OCI-LY7 (cell line): Measurements from ENCODE around the gene GGT6. TPM values are rescaled to one million over a fixed set of nuclear protein-coding genes. Genes with fewer than 3 reads are reported as not detected.

ENCODE experiments used
- BruUV-seq: library from RNA; stranded (reverse); fragments of 400-500 nt; replicated peaks from 2 replicates; lab custom pipeline; 2021; lab: Mats Ljungman, UMichigan
- CTCF ChIA-PET: fragments of 300-600 bp; sonication (Branson Sonifier 250); formaldehyde crosslinking; loops from one replicate; lab custom pipeline; 2022; ENCODE audit warnings: antibody characterized with exemption; ENCODE audit not compliant: unreplicated experiment; lab: Charles Lee
- POLR2A ChIA-PET: fragments of 300-600 bp; sonication (Branson Sonifier 250); formaldehyde crosslinking; loops from one replicate; lab custom pipeline; 2022; ENCODE audit warnings: antibody characterized with exemption; lab: Charles Lee
- DNase-seq: peaks from one replicate; pipeline ENCODE4 v3.0.0-alpha.2; 2015; ENCODE audit warnings: low spot score
- H2AFZ ChIP-seq: fragments of 200-600 bp; sonication (generic), shearing (Covaris generic); 2 replicates; pipeline ENCODE4 v1.6.1; 2014; ENCODE audit warnings: mild to moderate bottlenecking, antibody characterized with exemption, low read length, moderate library complexity
- H3K27ac ChIP-seq: fragments of 200-600 bp; sonication (generic); 2 replicates; pipeline ENCODE4 v1.5.1; 2014; ENCODE audit warnings: mixed run types, low read depth, mild to moderate bottlenecking, moderate library complexity, low read length, inconsistent platforms; ENCODE audit not compliant: poor library complexity, severe bottlenecking
- H3K36me3 ChIP-seq: fragments of 200-600 bp; sonication (generic); 2 replicates; pipeline ENCODE4 v1.6.1; 2014; ENCODE audit warnings: mild to moderate bottlenecking, antibody characterized with exemption, low read length, moderate library complexity, mixed read lengths; ENCODE audit not compliant: insufficient read depth
- H3K4me1 ChIP-seq: fragments of 200-600 bp; sonication (generic); 2 replicates; pipeline ENCODE4 v1.5.1; 2014; ENCODE audit warnings: mild to moderate bottlenecking, low read length; ENCODE audit not compliant: insufficient read depth, poor library complexity, severe bottlenecking
- H3K4me2 ChIP-seq: fragments of 200-600 bp; sonication (generic); 2 replicates; pipeline ENCODE4 v1.6.1; 2014; ENCODE audit warnings: mild to moderate bottlenecking, low read length
- H3K4me3 ChIP-seq: fragments of 200-600 bp; sonication (generic); 2 replicates; pipeline ENCODE4 v1.5.1; 2014; ENCODE audit warnings: mild to moderate bottlenecking, low read depth, low read length; ENCODE audit not compliant: poor library complexity, severe bottlenecking
- H3K79me2 ChIP-seq: fragments of 200-600 bp; sonication (generic); 2 replicates; pipeline ENCODE4 v1.6.1; 2016; ENCODE audit warnings: low read depth, mild to moderate bottlenecking, low read length, moderate library complexity, mixed read lengths; ENCODE audit not compliant: insufficient read depth
- H3K9me2 ChIP-seq: fragments of 200-600 bp; sonication (generic); 2 replicates; pipeline ENCODE4 v1.6.1; 2016; ENCODE audit warnings: mild to moderate bottlenecking, low read length, mixed read lengths; ENCODE audit not compliant: insufficient read depth
- H3K9me3 ChIP-seq: fragments of 200-600 bp; sonication (generic); 2 replicates; pipeline ENCODE4 v1.6.1; 2014; ENCODE audit warnings: mild to moderate bottlenecking, mixed run types, low read length, mixed read lengths
- H4K20me1 ChIP-seq: fragments of 200-600 bp; sonication (generic); 2 replicates; pipeline ENCODE4 v1.6.1; 2014; ENCODE audit warnings: mild to moderate bottlenecking, antibody characterized with exemption, low read length, moderate library complexity, mixed read lengths; ENCODE audit not compliant: insufficient read depth
- EZH2phosphoT487 ChIP-seq: fragments of 200-600 bp; sonication (generic); IDR thresholded peaks from 2 replicates; pipeline ENCODE4 v1.6.1; 2018; ENCODE audit warnings: low read depth, borderline replicate concordance, mild to moderate bottlenecking, mixed run types, antibody characterized with exemption, low read length, moderate library complexity, mixed read lengths
- intact Hi-C: fragments of 100-400 bp; cut with micrococcal nuclease; formaldehyde crosslinking; loops from one replicate; pipeline ENCODE4 v1.10.0; 2022; ENCODE audit not compliant: unreplicated experiment
- total RNA-seq, 2 experiments: library from RNA; depleted of rRNA in 1 of 2; stranded (reverse); fragments of >200 nt in 1 of 2; shearing (Covaris generic) in 1 of 2; gene quantifications; 2 replicates each; pipeline ENCODE4 v1.2.3, GENCODE V29; 2014 to 2022
- TF ChIP-seq, protein P1 (sequence below): fragments of 200-600 bp; sonication (generic); conservative IDR thresholded peaks from 2 replicates; pipeline ENCODE4 v1.5.1; 2014; ENCODE audit warnings: mild to moderate bottlenecking, antibody characterized with exemption, low read length, moderate library complexity, mixed read lengths

GGT6 gene
- total RNA-seq, 2 experiments from 2014 or later = not detected

DNA sequence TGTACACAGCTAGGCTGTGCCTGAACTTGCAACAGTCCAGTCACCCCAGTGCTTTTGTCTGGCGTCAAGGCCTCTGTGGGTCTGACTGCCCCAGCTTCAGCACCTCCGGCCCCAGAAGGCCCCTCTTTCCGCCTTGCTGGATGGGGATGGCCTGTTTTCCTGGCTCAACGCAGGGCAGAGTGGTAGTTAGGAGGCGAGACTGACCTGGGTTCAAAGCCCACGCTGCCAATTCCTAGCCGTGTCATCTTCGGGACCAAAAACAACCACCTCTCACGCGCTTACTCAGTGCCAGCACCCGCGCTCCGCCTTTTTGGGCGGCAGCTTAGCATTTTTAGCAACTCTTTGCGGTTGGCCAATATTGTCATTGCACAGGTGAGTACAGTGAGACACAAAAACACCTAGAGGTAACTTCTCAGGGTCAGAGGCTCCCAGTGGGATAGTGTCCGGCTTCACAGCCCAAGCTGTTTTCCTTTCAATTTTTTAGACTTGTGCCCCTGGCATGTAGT lies 9.8 kb downstream of the GGT6 start:
- Histone ChIP-seq H3K4me1 (peaks cover 12% of the 10 kb centered on the region), H3K36me3 (peaks cover 94% of the 10 kb centered on the region), H3K9me3 (no peaks in the 10 kb centered on the region), H4K20me1 (no peaks in the 10 kb centered on the region), H2AFZ (no peak overlapping the region), H3K27ac (no peak overlapping the region), H3K4me3 (no peak overlapping the region), H3K9me2 (no peaks in the 10 kb centered on the region), H3K4me2 (no peak overlapping the region), H3K79me2 (peaks cover 28% of the 10 kb centered on the region)
- POLR2A ChIA-PET = no interaction called here
- TF ChIP-seq, protein P1, sequence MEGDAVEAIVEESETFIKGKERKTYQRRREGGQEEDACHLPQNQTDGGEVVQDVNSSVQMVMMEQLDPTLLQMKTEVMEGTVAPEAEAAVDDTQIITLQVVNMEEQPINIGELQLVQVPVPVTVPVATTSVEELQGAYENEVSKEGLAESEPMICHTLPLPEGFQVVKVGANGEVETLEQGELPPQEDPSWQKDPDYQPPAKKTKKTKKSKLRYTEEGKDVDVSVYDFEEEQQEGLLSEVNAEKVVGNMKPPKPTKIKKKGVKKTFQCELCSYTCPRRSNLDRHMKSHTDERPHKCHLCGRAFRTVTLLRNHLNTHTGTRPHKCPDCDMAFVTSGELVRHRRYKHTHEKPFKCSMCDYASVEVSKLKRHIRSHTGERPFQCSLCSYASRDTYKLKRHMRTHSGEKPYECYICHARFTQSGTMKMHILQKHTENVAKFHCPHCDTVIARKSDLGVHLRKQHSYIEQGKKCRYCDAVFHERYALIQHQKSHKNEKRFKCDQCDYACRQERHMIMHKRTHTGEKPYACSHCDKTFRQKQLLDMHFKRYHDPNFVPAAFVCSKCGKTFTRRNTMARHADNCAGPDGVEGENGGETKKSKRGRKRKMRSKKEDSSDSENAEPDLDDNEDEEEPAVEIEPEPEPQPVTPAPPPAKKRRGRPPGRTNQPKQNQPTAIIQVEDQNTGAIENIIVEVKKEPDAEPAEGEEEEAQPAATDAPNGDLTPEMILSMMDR = no peak
- no peak for TF ChIP-seq EZH2phosphoT487
- intact Hi-C loops = no loop called here
- BruUV-seq = no TSS peak
- no peak for DNase-seq
- CTCF ChIA-PET = no interaction called here

DNA sequence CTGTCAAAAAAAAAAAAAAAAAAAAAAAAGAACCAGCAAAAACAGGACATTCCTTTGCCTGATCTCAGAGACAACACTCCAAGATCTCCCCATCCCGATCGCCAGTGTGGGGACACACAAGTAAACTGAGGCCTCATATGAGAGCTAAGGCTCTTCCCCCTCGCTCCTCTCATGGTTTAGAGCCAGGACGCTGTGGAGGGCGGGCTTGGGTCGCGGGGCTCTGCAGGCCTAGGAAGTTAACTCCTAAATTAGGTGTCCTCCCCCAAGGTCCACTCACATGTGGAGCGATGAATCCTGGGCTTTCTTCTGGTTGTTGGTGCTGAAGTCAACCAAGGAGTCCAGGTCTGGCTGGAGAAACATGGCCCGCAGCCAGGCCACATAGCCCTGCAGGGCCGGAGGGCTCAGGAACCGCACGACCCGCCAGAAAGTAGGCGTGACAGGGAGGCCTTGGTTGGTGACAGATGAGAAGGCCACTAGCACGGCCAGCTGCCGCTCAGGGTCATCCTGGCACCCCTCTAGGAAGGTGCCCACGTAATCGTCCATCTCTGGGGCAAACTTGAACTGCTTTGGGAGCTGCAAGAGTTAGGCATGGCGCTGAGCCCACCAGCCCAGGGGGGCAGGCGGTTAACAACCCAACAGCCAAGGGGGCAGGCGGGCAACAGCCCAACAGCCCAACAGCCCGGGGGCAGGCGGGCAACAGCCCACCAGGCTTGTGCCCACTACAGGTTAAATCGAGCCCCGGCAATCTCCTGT lies 10.4 kb downstream of the GGT6 start:
- intact Hi-C loops = no loop called here
- Histone ChIP-seq H2AFZ (no peak overlapping the region), H3K4me3 (no peak overlapping the region), H3K9me3 (no peaks in the 10 kb centered on the region), H3K9me2 (no peaks in the 10 kb centered on the region), H3K36me3 (peaks cover 100% of the 10 kb centered on the region), H3K4me1 (peaks cover 11% of the 10 kb centered on the region), H4K20me1 (no peaks in the 10 kb centered on the region), H3K27ac (no peak overlapping the region), H3K79me2 (peaks cover 26% of the 10 kb centered on the region), H3K4me2 (no peak overlapping the region)
- POLR2A ChIA-PET = no interaction called here
- CTCF ChIA-PET = no interaction called here
- no peak for DNase-seq
- TF ChIP-seq EZH2phosphoT487 = no peak
- TF ChIP-seq, protein P1 = no peak
- BruUV-seq = no TSS peak
